Skin of body (tissue), 2 donors: ENCODE measurements around the gene LRFN4. TPM values are rescaled to one million over a fixed set of nuclear protein-coding genes. Genes with fewer than 3 reads are reported as not detected.

Experiments used
- DNase-seq: peaks from one replicate; lab custom pipeline; 2025; lab: John Stamatoyannopoulos, UW
- total RNA-seq: library from RNA; depleted of rRNA; stranded (reverse); fragments of >200 nt; gene quantifications from one replicate; pipeline ENCODE4 v1.2.3, GENCODE V29; 2014

LRFN4 gene
- total RNA-seq, 1 donor from 2014 or later: 5.5 TPM

DNA sequence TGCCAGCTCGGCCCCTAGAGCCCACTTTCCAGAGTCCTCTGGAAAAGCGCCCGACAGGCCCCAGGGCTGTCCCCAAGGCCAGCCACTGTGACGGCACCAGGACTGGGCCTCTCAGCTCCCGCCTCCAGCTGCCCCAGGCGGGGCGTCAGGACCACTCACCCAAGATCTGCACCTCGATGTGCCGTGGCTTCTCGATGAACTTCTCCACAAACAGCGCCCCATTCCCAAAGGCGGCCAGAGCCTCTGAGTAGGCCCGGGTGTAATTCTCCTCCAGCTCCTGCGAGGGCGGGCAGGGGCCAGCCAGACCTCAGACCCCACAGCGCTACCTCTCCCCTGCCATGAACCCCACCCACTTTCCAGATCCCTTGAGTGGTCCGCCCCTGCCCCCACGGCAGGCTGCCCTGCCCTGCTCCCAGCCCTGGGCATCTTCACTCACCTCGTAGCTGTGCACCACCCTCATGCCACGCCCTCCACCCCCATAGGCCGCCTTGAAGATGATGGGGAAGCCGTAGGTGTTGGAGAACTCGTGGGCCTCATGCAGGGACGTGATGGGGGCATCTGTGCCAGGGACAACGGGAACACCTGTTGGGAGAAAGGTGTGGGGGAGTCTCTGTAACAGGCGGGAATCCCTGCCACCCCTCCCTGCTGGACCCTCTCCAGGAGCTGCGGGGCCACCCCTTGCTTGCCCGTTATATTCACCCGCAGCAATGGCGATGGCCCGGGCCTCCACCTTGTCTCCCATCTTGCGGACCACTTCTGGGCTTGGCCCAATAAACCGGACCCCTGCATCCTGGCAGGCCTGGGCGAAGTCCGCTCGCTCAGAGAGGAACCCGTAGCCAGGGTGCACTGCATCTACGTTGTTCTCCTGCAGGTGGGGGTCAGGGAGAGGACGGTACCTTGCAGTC lies 14.0 kb downstream of the LRFN4 start:
- no peak for DNase-seq

GRCh38 chr11:66871521-66871901 lies 14.6 kb downstream of the LRFN4 start:
- DNase-seq: no peak

DNA sequence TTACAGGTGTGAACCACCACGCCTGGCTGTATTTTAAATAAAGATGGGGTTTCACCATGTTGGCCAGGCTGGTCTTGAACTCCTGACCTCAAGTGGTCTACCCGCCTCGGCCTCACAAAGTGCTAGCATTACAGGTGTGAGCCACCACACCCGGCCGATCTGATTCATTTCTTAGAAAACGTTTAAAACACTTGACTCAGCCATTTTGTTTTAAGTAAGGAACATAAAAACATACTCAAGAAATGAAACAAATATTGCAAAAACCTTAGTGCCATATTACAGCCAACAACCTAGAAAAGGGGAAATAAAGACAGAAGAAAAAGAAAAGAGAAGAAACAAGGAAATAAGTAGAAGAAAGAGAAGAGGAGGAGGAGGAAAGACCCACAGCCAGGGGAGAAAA lies 17.4 kb downstream of the LRFN4 start:
- no peak for DNase-seq

DNA sequence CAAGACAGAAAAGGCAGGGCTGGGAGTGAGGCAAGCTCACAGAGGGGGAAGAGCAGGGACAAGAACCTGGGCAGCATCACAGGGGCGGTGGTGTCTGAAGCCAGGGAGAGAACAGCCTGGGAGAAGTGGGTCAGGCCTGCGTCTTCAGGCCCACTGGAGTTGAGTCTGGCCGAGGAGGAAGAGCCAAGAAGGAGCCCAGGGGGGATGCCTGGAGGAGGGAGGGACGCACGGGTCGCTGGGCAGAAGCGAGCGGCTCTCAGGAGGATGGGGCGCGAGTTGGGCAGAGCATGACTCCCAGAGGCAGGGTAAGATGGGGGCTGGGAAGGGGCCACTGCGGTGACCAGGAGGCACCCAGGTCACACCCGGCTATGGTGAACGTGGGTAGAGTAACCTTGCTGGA lies 18.5 kb downstream of the LRFN4 start:
- no peak for DNase-seq

DNA sequence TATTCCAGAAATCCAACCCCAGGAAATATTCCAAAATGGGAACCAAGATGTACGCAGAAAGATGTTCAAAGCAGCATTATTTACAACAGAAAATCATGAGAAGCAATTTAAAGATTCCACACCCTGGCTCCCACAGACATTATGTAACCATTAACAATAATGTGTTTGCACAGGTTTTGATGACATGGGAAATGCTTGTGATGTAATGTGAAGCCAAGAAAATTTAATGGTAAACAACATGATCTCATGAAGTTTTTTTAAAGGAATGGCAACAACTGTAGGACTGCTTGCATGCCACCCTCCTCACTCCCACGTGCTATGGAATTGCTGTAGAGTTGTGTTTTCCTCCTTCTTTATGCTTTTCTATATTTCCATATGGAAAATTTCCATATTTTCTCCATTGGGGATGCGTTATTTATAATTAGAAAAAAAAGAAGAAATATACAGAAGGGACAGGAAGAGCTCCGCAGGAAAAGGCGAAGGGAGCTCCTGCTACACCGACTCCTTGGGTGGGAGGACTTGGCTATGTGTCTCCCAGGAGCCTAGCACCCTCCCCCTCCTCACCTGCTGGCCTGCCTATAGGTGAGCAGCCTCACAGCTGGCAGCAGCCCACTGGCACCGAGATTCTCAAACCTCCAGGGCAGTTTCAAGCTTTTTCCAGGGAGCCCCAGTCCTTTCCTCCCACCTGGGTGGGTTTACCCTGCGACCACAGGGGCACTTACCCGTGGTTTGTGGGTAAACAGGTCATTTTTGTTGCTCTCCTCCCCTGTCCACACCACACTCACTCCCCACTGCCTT lies 20.9 kb downstream of the LRFN4 start:
- DNase-seq: no peak

DNA sequence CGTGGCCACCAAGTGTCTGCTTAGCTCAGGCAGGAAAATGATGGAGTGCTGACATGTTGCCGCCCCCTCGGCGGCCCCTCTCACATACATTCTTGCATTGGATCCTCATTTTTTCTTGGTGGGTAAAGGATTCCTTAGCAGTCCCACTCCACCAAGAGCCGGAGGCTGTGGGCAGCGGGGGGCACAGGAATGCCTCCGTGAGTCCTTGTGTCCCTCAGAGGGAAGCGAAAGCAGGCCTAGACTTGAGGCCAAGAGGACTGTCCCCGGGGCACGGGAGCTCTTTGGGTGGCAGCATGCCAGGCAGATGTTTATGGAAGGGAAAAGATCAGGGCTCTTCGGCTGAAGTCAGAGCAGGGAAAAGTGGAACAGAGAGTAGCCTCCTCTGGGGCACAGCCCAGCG lies 21.6 kb downstream of the LRFN4 start:
- no peak for DNase-seq

DNA sequence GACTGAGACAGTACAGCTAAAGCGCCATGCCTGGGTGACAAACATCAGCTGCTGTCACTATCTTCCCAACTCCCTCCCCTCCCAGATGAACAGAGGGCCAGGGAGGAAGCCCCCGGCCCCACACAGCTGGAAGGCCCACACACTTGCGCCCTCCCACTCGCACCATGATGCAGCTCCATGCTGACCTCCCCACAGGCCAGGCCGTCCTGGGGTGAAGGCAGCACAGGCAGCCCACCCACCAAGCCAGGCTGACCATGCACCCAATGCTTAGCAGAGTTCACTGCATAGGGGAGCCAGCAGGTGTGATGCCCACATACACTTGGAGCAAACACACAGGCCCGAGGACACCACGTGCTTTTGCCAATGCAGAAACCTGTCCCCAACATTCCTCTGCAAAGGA lies 22.1 kb downstream of the LRFN4 start:
- no peak for DNase-seq

DNA sequence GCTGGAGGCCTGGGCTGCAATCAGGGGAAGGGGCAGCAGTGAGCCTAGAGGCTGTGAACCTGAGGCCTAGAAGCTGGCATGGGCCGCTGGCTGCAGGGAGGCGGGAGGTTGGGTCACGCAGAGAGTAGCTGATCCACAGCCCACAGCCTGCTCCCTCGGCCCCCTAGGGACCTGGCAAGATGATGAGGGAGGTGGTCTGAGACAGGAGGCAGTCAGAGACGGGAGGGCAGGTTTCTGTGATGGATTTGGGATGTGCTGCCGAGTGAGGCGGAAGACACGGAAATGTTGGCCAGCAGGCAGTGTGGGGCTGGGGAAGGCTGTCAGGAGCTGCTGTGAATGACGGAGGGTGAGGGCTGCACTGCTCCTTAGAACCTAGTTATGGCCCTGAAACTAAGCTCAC lies 22.7 kb downstream of the LRFN4 start:
- DNase-seq: no peak

DNA sequence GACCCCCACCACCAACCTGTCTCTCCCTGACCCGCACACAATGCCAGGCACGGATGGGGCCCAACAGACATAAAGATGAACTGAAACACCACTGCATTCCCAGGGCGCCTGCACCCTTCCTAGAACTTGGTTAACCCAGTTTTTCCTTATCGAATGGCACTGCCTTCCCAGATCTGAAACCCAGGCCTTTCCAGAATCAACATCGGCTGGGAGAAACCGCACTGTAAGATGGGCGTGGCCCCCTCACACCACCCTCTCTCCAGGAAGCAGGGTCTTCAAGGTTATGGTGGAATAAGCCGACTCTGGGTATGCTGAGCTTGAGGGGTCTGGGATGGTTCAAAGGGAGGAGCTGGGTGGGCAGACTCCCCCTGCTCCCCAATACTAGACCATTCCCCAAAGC lies 23.1 kb downstream of the LRFN4 start:
- no peak for DNase-seq

GRCh38 chr11:66880496-66881450 lies 23.9 kb downstream of the LRFN4 start:
- DNase-seq: no peak

DNA sequence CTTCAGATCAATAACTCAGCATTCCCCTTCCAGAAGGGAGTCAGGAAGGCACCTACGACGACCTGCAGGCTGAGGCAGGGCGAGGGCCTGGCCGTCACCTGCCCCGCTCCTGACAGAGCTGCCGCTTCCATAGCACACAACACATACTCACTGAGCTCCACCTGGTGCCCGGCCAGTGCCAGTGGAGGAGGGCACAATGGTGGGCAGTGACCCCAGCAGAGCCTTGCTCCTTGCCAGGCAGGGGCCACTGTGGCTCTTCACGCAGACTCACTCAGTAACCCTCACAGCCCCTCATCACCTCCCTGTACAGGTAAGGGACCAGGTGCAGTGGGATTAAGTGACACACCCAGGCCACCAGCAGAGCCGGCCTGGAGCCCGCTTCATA lies 24.6 kb downstream of the LRFN4 start:
- DNase-seq: no peak

- no peak for DNase-seq
Observed at GRCh38 chr11:66881927-66882452, 25.1 kb downstream of the LRFN4 start.

DNA sequence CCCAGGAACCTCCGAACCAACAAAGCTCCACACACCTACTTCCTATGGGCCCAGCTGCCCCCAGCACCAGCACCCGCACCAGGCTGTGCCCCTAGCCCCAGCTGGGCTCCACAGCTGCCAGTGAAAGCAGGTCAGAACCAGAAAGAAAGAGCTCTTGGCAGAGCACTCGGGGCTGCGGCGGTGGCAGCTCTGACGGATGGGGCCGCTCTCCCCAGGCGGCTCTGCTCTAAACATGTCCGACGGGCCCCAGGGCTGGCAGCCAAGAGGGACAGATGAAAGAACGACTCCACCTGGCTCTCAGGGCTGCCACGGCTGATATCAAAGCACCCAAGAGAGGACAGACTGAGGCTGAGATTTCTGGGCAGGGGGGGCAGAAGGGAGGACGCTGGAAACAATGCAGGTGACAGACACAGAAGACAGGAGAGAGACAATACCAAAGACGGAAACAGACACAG lies 25.7 kb downstream of the LRFN4 start:
- no peak for DNase-seq

DNA sequence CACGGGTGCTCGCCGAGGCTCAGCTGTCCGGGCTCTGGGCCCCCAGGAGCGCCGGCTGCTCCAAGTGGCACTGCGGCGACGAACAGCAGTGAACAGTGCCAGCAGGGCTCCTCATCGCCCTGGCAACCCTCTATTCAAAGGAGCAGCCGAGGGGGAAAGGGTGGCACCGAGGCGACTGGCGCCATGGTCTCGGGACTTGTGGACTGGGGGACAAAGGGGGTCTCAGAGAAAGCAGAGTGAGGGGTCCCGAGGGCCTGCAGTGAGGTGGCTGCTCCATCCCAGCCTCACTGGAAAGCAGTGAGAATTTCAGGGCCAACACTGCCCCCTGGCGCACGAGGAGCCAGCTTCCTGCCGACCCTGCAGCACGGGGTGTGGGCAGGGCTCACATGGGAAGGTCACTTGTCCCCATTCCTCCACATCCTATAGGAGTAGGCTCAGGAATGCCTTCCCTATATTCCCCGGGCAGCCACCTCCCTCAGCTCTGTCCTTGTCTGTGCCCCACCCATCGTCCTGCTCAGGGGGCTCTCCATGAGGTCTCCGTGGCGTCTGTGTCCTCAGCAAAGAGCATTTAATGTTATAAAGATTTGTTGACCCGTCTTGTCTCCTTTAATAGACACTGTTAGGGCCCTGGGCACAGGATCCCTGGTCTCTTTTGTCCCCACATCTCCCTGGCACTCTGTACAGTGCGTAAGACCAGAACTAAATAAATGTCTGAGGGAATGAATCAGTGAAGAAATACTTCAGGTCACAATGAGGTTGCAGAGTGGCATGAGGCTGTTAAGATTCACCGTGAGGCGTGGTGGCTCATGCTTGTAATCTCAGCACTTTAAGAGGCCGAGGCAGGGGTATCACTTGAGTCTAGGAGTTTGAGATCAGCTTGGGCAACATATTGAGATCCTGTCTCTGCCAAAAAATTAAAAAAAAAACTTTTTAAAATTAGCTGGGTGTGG lies 26.4 kb downstream of the LRFN4 start:
- DNase-seq: no peak

DNA sequence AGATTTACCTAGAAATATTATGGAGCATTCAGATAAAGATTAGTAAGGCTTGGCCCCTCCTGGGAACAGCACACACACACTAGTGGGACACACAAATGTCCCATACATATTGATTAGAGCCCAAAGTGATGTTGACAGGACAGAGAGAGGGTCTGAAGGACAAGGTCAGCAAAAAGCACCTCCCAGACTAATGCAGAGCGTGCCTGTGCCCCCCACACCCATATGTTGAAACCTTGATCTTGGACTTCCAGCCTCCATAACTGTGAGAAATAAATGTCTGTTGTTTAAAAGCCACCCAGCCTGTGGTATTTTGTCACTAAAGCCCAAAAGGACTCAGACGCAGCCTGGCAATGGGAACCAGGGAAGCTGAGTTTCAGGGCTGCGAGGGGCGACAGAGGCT lies 27.6 kb downstream of the LRFN4 start:
- DNase-seq: no peak

DNA sequence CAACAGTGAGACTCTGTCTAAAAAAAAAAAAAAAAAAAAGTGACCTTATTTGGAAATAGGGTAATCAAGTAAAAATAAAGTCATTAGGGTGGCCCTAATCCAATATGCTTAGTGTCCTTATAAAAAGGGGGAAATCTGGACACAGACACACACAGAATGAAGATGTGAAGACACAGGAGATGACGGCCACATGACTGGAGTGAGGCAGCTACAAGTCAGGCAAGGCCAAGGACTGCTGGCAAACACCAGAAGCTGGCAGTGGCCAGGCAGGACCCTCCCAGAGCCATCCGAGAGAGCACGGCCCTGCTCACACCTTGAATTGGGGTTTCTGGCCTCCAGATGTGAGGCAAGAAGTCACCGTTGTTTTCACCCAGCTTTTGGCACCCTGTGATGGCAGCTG lies 28.6 kb downstream of the LRFN4 start:
- DNase-seq: no peak

- DNase-seq: no peak
Observed at GRCh38 chr11:66885950-66886440, 29.1 kb downstream of the LRFN4 start.

DNA sequence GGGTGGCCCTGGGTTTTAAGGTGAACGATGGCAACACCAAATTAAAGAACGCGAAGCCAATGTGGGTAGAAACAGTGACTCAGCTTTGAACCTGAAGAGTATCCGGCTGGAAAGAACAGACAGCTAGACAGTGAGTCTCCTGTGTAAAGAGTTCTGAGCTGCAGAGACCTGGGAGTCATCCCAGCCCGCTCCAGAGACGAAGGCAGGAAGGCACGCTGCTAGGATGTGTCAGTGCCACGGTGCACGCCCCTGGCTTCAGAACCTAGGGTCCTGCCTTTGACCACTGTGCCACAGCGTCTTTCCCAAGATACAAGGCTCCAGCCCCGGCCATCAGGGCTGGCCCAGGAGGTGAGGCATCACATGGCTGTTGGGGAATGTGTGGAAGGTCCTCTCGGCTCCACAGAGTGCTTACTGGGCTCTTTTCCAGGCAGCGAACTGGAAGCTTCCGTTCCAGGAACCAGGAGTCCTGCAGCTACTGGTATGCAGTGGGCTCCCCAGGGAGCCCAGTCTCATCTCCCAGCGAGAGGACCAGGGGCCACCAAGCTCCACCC lies 29.9 kb downstream of the LRFN4 start:
- no peak for DNase-seq

GRCh38 chr11:66887526-66887925 lies 30.7 kb downstream of the LRFN4 start:
- no peak for DNase-seq

DNA sequence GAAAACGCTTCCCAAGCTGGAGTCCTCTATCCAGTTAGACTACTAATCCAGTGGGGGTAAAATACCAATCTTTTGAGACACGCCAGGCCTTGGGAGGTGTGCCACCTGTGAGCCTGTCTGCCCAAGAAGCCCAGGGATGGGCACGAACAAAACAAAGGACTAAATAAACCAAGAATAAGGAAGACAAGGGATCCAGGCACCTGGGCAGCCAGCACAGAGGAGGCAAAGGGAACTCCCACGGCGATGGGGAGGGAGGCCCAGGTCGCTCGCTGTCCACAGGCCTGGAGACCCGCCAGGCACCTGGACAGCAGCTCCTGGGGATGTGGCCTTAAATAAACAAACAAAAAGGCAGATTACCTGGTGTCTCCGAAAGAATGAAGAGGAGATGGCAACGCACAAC lies 31.4 kb downstream of the LRFN4 start:
- no peak for DNase-seq
